Measurements from ENCODE around the gene TARM1.

Gene TARM1

DNA sequence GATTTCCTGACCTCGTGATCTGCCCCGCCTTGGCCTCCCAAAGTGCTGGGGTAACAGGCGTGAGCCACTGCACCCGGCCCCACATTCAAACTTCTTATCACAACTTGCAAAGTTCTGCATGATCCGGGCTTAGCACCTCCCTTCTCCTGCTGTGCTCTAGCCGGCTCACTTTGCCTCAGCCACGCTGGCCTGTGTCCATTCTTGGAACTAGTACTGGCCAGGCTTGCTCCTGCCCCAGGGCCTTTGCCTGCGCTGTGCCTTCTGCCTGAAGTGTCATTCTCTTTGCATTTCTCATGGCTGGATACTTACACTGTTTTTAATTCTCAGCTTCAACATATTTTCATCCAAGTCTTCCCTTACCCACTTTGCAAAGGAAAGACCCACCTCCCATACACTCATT lies 59.8 kb downstream of the TARM1 start:
- H3K27me3 Mint-ChIP-seq, result peaks cover 68% of the 10 kb centered on the region
- peaks cover 1% of the 10 kb centered on the region for H3K36me3 Mint-ChIP-seq (ENCODE audit: insufficient read depth)
- H3K4me3 Mint-ChIP-seq, result no peak overlapping the region
- H3K27ac Mint-ChIP-seq (ENCODE audit: low read depth), result no peak overlapping the region
- H3K4me1 Mint-ChIP-seq, result no peaks in the 10 kb centered on the region
- no peaks in the 10 kb centered on the region for H3K9me3 Mint-ChIP-seq
- no peak for DNase-seq (ENCODE audit: low spot score in 2 of 2)
- no peak for ATAC-seq (replicated peaks; ENCODE audit: extremely low read depth, poor library complexity, severe bottlenecking)
